PFSK-1 (cell line): ENCODE data around the gene NR6A1.

Experiments
- FOXP2 ChIP-seq: optimal IDR thresholded peaks from 2 replicates; pipeline ENCODE3; 2011; ENCODE audit warnings: borderline replicate concordance, control low read depth, inconsistent platforms; ENCODE audit not compliant: insufficient read depth; ENCODE audit errors: extremely low read length, extremely low read depth
- POLR2AphosphoS5 ChIP-seq: IDR thresholded peaks from 2 replicates; pipeline ENCODE4 v1.6.1; 2012; ENCODE audit warnings: low read depth, mild to moderate bottlenecking, control low read depth, low read length, moderate library complexity
- REST ChIP-seq, 2 experiments: IDR thresholded peaks; 2 replicates each; pipeline versions ENCODE4 v1.6.1 to v1.8.0; 2011 to 2012; ENCODE audit warnings: low read depth in 2 of 2, low read length in 2 of 2, control low read depth in 1 of 2, inconsistent platforms in 1 of 2, mild to moderate bottlenecking in 1 of 2, moderate library complexity in 1 of 2; ENCODE audit not compliant: insufficient read depth in 1 of 2
- SIN3A ChIP-seq: IDR thresholded peaks from 2 replicates; pipeline ENCODE4 v1.6.1; 2012; ENCODE audit warnings: mild to moderate bottlenecking, low read length, moderate library complexity, borderline replicate concordance; ENCODE audit not compliant: insufficient read depth
- TAF1 ChIP-seq: IDR thresholded peaks from 2 replicates; pipeline ENCODE4 v1.6.1; 2012; ENCODE audit warnings: low read length, control low read depth, borderline replicate concordance; ENCODE audit not compliant: insufficient read depth

GRCh38 chr9:124792257-124793014, 21.3 kb upstream of the NR6A1 start:
- no peak for TF ChIP-seq SIN3A
- no peak for TF ChIP-seq TAF1
- no peak for TF ChIP-seq REST (IDR thresholded peaks at IDR 0.05; ENCODE audit: insufficient read depth in 1 of 2, low read depth in 2 of 2, low read length in 2 of 2)
- no peak for TF ChIP-seq POLR2AphosphoS5
- no peak for TF ChIP-seq FOXP2
